ENCODE results near the gene PSMA5. TPM values are rescaled to one million over a fixed set of nuclear protein-coding genes. Genes with fewer than 3 reads are reported as not detected.
A peak's percentile ranks its signal among the peaks of the same experiment; 100 is the strongest.

The PSMA5 gene
- total and polyA plus RNA-seq, 2 of the 4 experiments (the other 2 are of a cell fraction), result 75.5 to 107 TPM

DNA sequence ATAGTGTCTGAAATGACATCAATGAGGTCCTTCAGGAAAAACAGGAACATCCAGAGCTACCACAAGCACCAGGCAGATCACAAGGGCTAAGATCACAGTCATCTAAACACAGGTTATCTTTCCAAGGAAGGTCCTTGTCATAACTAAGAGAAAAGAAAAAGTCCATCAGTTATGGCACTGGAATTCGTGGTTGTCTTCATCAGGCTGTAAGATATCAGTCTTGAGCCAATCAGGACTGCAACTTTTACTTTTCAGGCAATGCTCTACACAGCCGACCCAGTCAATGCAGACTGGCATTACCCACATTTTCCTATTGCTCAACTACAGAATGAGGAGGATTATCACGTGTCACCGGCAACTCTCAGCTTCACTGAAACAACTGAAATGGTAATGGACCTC is 54.9 kb downstream of the PSMA5 start:
- H2BK5ac ChIP-seq (ENCODE audit: low read depth, low read length, poor library complexity, severe bottlenecking), result peak overlapping the region; percentile 98
- H3K23ac ChIP-seq (ENCODE audit: low read depth, low read length), result peak overlapping the region; percentile 87
- ATAC-seq (ENCODE audit: low read depth), result peak; percentile 22
- WGBS, 2 experiments (ENCODE audit: extremely low coverage in 2 of 2, insufficient read length in 1 of 2), result 17% methylated on average over 2 of the region's 4 CpGs; no CpG with 5 or more reads in 1 of the 2 experiments
- peak overlapping the region; percentile 96 for H2AK5ac ChIP-seq (ENCODE audit: low read depth, low read length)
- H4K20me1 ChIP-seq (ENCODE audit: insufficient read depth, low read length), result no peaks in the 10 kb centered on the region
- in situ Hi-C loops (cut with MboI; ENCODE audit: low sequenced_read_pairs), result no loop called here
- H3K79me1 ChIP-seq (ENCODE audit: low read depth in 1 of 2, low read length in 2 of 2), result peaks cover 13 to 62% of the 10 kb centered on the region in 2 experiments
- peak overlapping the region; percentile 96 for H3K27ac ChIP-seq (ENCODE audit: insufficient read depth, low read length)
- no peaks in the 10 kb centered on the region for H3K9me3 ChIP-seq (ENCODE audit: control insufficient read depth, insufficient read depth, low read length)
- H3K27me3 ChIP-seq (ENCODE audit: control insufficient read depth, insufficient read depth, low read length), result no peaks in the 10 kb centered on the region
- CTCF ChIA-PET, result interaction anchor here (0.8 to 1.2 kb wide), 2 partner anchors 16 to 19 kb away, joined by 3 read pairs; no protein-coding TSS in a partner anchor
- H3K4me3 ChIP-seq (ENCODE audit: insufficient read depth, low read depth, low read length), result peak overlapping the region; percentile 18; the same call in 1 of the 2 replicates
- dilution Hi-C loops (cut with HindIII; ENCODE audit: low sequenced_read_pairs, unreplicated experiment), result no loop called here
- peak overlapping the region; percentile 99 for H3K14ac ChIP-seq (replicated peaks; ENCODE audit: low read depth, low read length)
- peak overlapping the region; percentile 83 for H3K9ac ChIP-seq (ENCODE audit: low read depth, low read length)
- intact Hi-C loops (cut with micrococcal nuclease), result loop anchor here (1.0 kb wide), 2 partner anchors 22 to 88 kb away; partner anchors contain the start of gene PSRC1
- peak overlapping the region; percentile 77 to 98 for H4K8ac ChIP-seq (ENCODE audit: low read depth in 2 of 2, low read length in 2 of 2)
- peak overlapping the region; percentile 4 for H2AFZ ChIP-seq (replicated peaks; ENCODE audit: low read length, poor library complexity)
- H3K9me1 ChIP-seq (ENCODE audit: insufficient read depth, low read length), result peaks cover 13% of the 10 kb centered on the region
- peak overlapping the region; percentile 96 for H2BK20ac ChIP-seq (ENCODE audit: low read depth, low read length)
- H2BK15ac ChIP-seq (ENCODE audit: low read depth, low read length), result peak overlapping the region; percentile 95
- peak overlapping the region; percentile 94 for H3K4ac ChIP-seq (ENCODE audit: low read depth, low read length)
- H3K36me3 ChIP-seq (ENCODE audit: control insufficient read depth, insufficient read depth, low read length), result peaks cover 5% of the 10 kb centered on the region
- H2AK9ac ChIP-seq (replicated peaks; ENCODE audit: low read depth, low read length, poor library complexity), result peak overlapping the region; percentile 2
- H4K91ac ChIP-seq (ENCODE audit: insufficient read depth, low read depth, low read length), result peak overlapping the region; percentile 94
- peak; percentile 65 for DNase-seq
- peak overlapping the region; percentile 98 for H3K56ac ChIP-seq (ENCODE audit: extremely low read depth, insufficient read depth, low read length)
- H2BK120ac ChIP-seq (ENCODE audit: low read depth, low read length), result peak overlapping the region; percentile 97
- H3K4me2 ChIP-seq (ENCODE audit: low read depth, low read length), result peak overlapping the region; percentile 81
- POLR2A ChIA-PET (ENCODE audit: unreplicated experiment), result interaction anchor here (0.6 kb wide), 3 partner anchors 42 to 624 kb away, joined by 3 to 7 read pairs (median 4); no protein-coding TSS in a partner anchor
- peaks cover 27% of the 10 kb centered on the region for H3K4me1 ChIP-seq (ENCODE audit: control insufficient read depth, insufficient read depth, low read length)
- peak overlapping the region; percentile 89 for H4K5ac ChIP-seq (ENCODE audit: low read depth, low read length)
- BruUV-seq (replicated peaks), result no TSS peak
- H3K18ac ChIP-seq (ENCODE audit: low read depth, low read length), result peak overlapping the region; percentile 97
- TF ChIP-seq RAD21 (IDR thresholded peaks at IDR 0.05; ENCODE audit: low read length) (no peak), SMC3 (IDR thresholded peaks at IDR 0.05; ENCODE audit: low read depth, low read length) (no peak), MXI1 (IDR thresholded peaks at IDR 0.05; ENCODE audit: borderline replicate concordance, low read depth, low read length) (0 out of 2 replicates have a peak, but pooled peaks have one; percentile 10), USF2 (IDR thresholded peaks at IDR 0.05; ENCODE audit: low read depth, low read length) (peak; percentile 69), CHD1 (IDR thresholded peaks at IDR 0.05; ENCODE audit: low read depth, low read length) (no peak), CEBPB (IDR thresholded peaks at IDR 0.05; ENCODE audit: low read depth, low read length) (peak; percentile 95), BHLHE40 (IDR thresholded peaks at IDR 0.05; ENCODE audit: low read depth, low read length) (peak; percentile 50; the same call in 1 of the 2 replicates), NFE2L2 (IDR thresholded peaks at IDR 0.05; ENCODE audit: low read depth, low read length) (no peak), FOS (IDR thresholded peaks at IDR 0.05; ENCODE audit: low read depth, low read length) (no peak), RFX5 (IDR thresholded peaks at IDR 0.05; ENCODE audit: low read depth, low read length) (no peak), RCOR1 (IDR thresholded peaks at IDR 0.05; ENCODE audit: insufficient replicate concordance, low read length) (no peak), MAZ (IDR thresholded peaks at IDR 0.05; ENCODE audit: borderline replicate concordance, low read depth, low read length) (no peak)
- TF ChIP-seq, protein P1, sequence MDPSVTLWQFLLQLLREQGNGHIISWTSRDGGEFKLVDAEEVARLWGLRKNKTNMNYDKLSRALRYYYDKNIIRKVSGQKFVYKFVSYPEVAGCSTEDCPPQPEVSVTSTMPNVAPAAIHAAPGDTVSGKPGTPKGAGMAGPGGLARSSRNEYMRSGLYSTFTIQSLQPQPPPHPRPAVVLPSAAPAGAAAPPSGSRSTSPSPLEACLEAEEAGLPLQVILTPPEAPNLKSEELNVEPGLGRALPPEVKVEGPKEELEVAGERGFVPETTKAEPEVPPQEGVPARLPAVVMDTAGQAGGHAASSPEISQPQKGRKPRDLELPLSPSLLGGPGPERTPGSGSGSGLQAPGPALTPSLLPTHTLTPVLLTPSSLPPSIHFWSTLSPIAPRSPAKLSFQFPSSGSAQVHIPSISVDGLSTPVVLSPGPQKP (IDR thresholded peaks at IDR 0.05; ENCODE audit: borderline replicate concordance, low read depth, low read length), result no peak
- TF ChIP-seq, protein P2, sequence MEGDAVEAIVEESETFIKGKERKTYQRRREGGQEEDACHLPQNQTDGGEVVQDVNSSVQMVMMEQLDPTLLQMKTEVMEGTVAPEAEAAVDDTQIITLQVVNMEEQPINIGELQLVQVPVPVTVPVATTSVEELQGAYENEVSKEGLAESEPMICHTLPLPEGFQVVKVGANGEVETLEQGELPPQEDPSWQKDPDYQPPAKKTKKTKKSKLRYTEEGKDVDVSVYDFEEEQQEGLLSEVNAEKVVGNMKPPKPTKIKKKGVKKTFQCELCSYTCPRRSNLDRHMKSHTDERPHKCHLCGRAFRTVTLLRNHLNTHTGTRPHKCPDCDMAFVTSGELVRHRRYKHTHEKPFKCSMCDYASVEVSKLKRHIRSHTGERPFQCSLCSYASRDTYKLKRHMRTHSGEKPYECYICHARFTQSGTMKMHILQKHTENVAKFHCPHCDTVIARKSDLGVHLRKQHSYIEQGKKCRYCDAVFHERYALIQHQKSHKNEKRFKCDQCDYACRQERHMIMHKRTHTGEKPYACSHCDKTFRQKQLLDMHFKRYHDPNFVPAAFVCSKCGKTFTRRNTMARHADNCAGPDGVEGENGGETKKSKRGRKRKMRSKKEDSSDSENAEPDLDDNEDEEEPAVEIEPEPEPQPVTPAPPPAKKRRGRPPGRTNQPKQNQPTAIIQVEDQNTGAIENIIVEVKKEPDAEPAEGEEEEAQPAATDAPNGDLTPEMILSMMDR (conservative IDR thresholded peaks at IDR 0.05; ENCODE audit: low read depth, low read length), result no peak
